Body of pancreas (tissue), 4 donors: ENCODE results near the gene CAPZB. TPM values are rescaled to one million over a fixed set of nuclear protein-coding genes. Genes with fewer than 3 reads are reported as not detected.

Experiments
- ATAC-seq: fragments of 150-250 bp; one replicate; pipeline ENCODE4 v1.9.1; 2016
- DNase-seq, 4 donors: peaks; one replicate each; pipeline ENCODE4 v3.0.0-alpha.2; 2019
- H3K27ac ChIP-seq, 4 donors: fragments of 200-600 bp; sonication (generic); 1 replicate in 3 of 4; 2 replicates in 1 of 4; pipeline versions ENCODE4 v1.5.1 to v1.6.1; 2016 to 2019; ENCODE audit warnings: mild to moderate bottlenecking in 1 of 4, mixed read lengths in 1 of 4, moderate library complexity in 1 of 4
- H3K27me3 ChIP-seq, 2 donors: fragments of 200-600 bp; sonication (generic); one replicate each; pipeline ENCODE4 v1.6.0; 2016; ENCODE audit warnings: mild to moderate bottlenecking in 1 of 2
- H3K36me3 ChIP-seq, 2 donors: fragments of 200-600 bp; sonication (generic); replicated peaks in 1 of 2; 2 replicates each; pipeline ENCODE4 v1.5.1; 2016; ENCODE audit warnings: low read depth in 2 of 2; ENCODE audit not compliant: insufficient read depth in 1 of 2
- H3K4me1 ChIP-seq: fragments of 200-600 bp; sonication (generic); one replicate; pipeline ENCODE4 v1.6.0; 2016
- H3K4me3 ChIP-seq, 2 donors: fragments of 200-600 bp; sonication (generic); 1 replicate in 1 of 2; 2 replicates in 1 of 2; pipeline ENCODE4 v1.5.1; 2016 to 2019
- H3K9me3 ChIP-seq, 3 donors: fragments of 200-600 bp; sonication (generic); 1 replicate in 2 of 3; 2 replicates in 1 of 3; pipeline ENCODE4 v1.5.1; 2016
- POLR2A ChIP-seq, 3 donors: fragments of 450-650 bp; IDR thresholded peaks; one replicate each; pipeline ENCODE4 v1.6.1; 2016; ENCODE audit warnings: antibody characterized with exemption in 3 of 3, mild to moderate bottlenecking in 2 of 3
- WGBS, 2 donors: methylation state at CpG; one replicate each; pipeline ENCODE4 v1.1.5; 2017; 5-methylcytosine and 5-hydroxymethylcytosine counted together
- intact Hi-C: fragments of 100-400 bp; cut with DNase I; formaldehyde crosslinking; loops from one replicate; pipeline ENCODE4 v1.15.1; 2023
- total RNA-seq, 2 donors: library from RNA; depleted of rRNA; stranded (reverse); fragments of >200 nt; gene quantifications; one replicate each; pipeline ENCODE4 v1.1.0, GENCODE V29; 2016
- TF ChIP-seq, protein P1 (sequence below), 7 experiments: fragments of 450-650 bp in 4 of 7; fragments of 200-600 bp in 3 of 7; sonication (generic) in 3 of 7; IDR thresholded peaks; one replicate each; pipeline ENCODE4 v1.5.1; 2016 to 2019; ENCODE audit warnings: antibody characterized with exemption in 7 of 7

Gene CAPZB
- total RNA-seq, 2 donors from 2014 or later = 35.5 to 54.1 TPM

DNA sequence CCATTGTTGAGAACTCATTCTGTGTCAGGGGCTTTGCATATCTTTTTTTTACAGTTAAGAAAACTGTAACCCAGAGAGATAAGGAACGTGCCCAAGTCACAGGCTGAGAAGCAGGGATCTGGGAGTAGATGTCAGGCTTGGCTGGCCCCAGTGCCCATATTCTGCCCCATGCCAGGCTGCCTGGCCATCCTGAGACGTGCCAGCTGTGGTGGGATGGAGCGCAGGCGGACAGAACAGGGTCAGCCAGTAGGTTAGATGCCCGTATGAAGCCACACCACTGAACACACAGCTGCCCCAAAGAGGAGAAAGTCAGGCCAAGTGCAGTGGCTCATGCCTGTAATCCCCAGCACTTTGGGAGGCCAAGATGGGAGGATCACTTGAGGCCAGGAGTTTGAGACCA, 117.3 kb downstream of the CAPZB start:
- Histone ChIP-seq H3K36me3 (no peaks in the 10 kb centered on the region), H3K9me3 (no peaks in the 10 kb centered on the region), H3K4me1 (no peaks in the 10 kb centered on the region), H3K4me3 (no peak overlapping the region), H3K27me3 (no peaks in the 10 kb centered on the region), H3K27ac (no peak overlapping the region)
- ATAC-seq (no peak), DNase-seq (no peak)
- intact Hi-C loops = no loop called here
- TF ChIP-seq POLR2A (IDR thresholded peaks at IDR 0.05) = no peak
- TF ChIP-seq, protein P1, sequence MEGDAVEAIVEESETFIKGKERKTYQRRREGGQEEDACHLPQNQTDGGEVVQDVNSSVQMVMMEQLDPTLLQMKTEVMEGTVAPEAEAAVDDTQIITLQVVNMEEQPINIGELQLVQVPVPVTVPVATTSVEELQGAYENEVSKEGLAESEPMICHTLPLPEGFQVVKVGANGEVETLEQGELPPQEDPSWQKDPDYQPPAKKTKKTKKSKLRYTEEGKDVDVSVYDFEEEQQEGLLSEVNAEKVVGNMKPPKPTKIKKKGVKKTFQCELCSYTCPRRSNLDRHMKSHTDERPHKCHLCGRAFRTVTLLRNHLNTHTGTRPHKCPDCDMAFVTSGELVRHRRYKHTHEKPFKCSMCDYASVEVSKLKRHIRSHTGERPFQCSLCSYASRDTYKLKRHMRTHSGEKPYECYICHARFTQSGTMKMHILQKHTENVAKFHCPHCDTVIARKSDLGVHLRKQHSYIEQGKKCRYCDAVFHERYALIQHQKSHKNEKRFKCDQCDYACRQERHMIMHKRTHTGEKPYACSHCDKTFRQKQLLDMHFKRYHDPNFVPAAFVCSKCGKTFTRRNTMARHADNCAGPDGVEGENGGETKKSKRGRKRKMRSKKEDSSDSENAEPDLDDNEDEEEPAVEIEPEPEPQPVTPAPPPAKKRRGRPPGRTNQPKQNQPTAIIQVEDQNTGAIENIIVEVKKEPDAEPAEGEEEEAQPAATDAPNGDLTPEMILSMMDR (IDR thresholded peaks at IDR 0.05) = no peak
- WGBS, 2 donors = 80 to 84% methylated on average over 5 of the region's 5 CpGs

DNA sequence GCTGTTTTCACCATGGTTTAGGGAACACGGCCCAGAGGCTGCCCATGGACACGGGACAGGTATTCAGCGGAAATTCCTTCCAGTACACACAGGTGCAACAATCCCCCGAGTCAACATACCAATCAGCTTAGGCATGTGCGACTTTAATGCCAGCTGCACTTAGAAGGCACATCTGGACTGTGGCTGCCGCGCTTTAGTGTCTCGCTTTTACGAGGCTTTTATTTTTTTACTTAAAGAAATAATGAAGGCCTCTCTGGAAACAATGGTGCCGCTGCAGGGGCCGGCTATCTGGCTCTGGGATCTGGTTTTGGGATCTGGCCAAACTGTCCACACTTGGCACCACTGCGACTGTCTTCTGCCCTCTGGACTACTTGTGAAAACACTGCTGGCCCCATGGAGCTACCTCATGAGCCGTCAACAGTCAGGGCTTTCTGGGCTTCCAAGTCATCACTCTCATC, 117.7 kb downstream of the CAPZB start:
- H3K4me1 ChIP-seq = no peaks in the 10 kb centered on the region
- H3K27me3 ChIP-seq = no peaks in the 10 kb centered on the region
- H3K4me3 ChIP-seq = no peak overlapping the region
- no peaks in the 10 kb centered on the region for H3K9me3 ChIP-seq
- H3K27ac ChIP-seq = no peak overlapping the region
- DNase-seq = peak in 1 of 4 donors; percentile 36
- intact Hi-C loops = no loop called here
- no peaks in the 10 kb centered on the region for H3K36me3 ChIP-seq
- whole genome bisulfite sequencing, 2 donors = 64 to 73% methylated on average over 10 to 13 of the region's 13 CpGs
- TF ChIP-seq, protein P1 (IDR thresholded peaks at IDR 0.05) = no peak
- no peak for TF ChIP-seq POLR2A (IDR thresholded peaks at IDR 0.05)
- peak; percentile 12 for ATAC-seq

DNA sequence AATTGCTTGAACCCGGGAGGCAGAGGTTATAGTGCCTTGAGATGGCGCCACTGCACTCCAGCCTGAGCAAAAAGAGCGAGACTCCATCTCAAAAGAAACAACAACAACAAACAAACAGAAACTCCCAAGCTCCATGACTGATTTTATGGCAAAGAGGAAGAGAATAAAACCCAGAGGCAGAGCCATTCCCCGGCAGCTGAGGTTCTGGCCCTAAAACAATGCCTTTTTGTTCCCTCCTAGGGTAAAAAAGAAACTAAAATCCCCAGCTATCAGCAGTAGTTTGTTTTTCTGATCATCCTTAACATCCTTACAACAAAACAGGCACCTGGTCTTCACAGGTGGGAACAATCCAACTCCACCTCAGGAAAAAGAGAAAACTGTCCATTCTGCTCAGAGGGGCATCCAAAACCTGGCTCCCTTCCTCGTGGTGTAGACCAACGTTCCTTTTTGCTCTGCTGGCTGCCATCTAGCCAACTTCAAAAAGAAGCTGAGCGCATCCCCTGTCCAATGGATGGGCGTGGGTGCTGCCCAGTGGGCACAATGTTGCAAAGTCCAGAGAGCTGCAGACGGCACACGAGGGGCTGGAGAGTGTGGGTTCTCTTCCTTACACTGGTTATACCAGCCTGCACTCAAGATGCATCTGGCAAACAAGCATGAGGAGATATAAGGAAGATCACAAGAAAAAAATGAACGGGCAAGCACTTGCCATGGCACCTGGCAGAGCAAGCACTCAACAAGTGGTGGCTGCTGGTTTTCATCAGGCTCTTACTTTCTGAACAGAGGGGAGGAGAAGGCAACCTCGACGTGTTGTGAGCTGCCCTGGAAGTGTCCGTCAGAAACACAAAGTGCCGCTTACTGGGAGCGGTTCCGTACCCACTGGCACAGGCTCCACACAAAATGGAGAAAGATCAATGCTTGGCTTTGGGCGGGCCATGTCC, 118.5 kb downstream of the CAPZB start:
- no peak for DNase-seq
- H3K4me1 ChIP-seq = no peaks in the 10 kb centered on the region
- TF ChIP-seq, protein P1 (IDR thresholded peaks at IDR 0.05) = no peak
- TF ChIP-seq POLR2A (IDR thresholded peaks at IDR 0.05) = no peak
- WGBS, 2 donors = 81 to 90% methylated on average over 18 of the region's 18 CpGs
- ATAC-seq = peak; percentile 9
- no peaks in the 10 kb centered on the region for H3K36me3 ChIP-seq
- H3K4me3 ChIP-seq = no peak overlapping the region
- intact Hi-C loops = no loop called here
- peak overlapping the region in 2 of 4 donors; percentile 56 to 57 for H3K27ac ChIP-seq
- H3K27me3 ChIP-seq = no peaks in the 10 kb centered on the region
- no peaks in the 10 kb centered on the region for H3K9me3 ChIP-seq

DNA sequence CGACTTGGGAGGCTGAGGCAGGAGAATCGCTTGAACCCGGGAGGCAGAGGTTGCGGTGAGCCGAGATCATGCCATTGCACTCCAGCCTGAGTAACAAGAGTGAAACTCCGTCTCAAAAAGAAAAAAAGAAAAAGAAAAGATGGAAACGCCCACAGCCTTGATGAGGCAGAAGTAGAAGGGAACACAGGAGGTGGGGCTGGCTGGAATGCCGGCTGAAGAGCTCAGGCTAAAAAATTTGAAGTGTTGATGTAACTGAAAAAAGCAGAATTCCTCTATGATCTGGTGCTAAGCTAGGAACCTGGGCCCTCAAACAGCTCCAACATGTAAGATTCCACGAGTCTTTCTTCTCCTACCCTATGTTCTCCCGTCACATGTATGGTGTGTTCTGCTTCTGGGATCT, 119.6 kb downstream of the CAPZB start:
- Histone ChIP-seq H3K4me3 (no peak overlapping the region), H3K27me3 (no peaks in the 10 kb centered on the region), H3K4me1 (no peaks in the 10 kb centered on the region), H3K9me3 (no peaks in the 10 kb centered on the region), H3K36me3 (no peaks in the 10 kb centered on the region), H3K27ac (no peak overlapping the region)
- no peak for TF ChIP-seq POLR2A (IDR thresholded peaks at IDR 0.05)
- TF ChIP-seq, protein P1 (IDR thresholded peaks at IDR 0.05) = no peak
- no peak for ATAC-seq
- DNase-seq = no peak
- intact Hi-C loops = no loop called here
- WGBS, 2 donors = 91 to 94% methylated on average over 10 of the region's 10 CpGs
